GM23248 (cell line): ENCODE data around the gene PPP1R9B.

Experiments used
- EZH2 ChIP-seq: fragments of 200-600 bp; sonication (generic); IDR thresholded peaks from 2 replicates; pipeline ENCODE4 v1.6.1; 2018; ENCODE audit warnings: antibody characterized with exemption, mild to moderate bottlenecking; ENCODE audit not compliant: insufficient read depth, poor library complexity, severe bottlenecking
- EZH2phosphoT487 ChIP-seq: fragments of 200-600 bp; sonication (generic); IDR thresholded peaks from 2 replicates; pipeline ENCODE4 v1.6.1; 2018; ENCODE audit warnings: antibody characterized with exemption, moderate library complexity, mild to moderate bottlenecking, low read depth; ENCODE audit not compliant: insufficient read depth

DNA sequence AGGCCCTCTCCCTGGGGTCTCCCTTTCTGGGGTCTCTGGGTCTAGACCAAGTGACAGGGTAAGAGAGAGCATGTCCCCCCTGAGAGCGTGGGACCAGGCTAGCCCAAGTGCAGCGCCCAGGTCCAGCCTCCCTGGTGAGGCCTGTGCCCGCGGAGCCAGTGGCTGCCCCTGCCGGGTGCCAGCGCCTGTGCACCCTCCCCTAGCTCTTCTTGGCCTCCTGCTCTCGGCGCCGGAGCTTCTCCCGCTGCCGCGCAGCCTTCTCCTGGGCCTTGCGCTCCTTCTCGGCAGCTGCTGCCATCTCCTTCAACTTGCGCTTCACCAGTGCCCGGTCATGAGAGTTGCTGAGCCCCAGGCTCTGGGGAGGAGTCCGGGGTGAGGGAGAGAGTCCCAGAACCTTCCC lies 37.8 kb downstream of the PPP1R9B start:
- TF ChIP-seq EZH2 (no peak), EZH2phosphoT487 (no peak)
